Right atrium auricular region (tissue), 2 donors: ENCODE measurements around the gene UTP14A. TPM values are rescaled to one million over a fixed set of nuclear protein-coding genes. Genes with fewer than 3 reads are reported as not detected.

Experiments used
- DNase-seq: peaks from one replicate; pipeline ENCODE4 v3.0.0-alpha.2; 2019; ENCODE audit warnings: low spot score
- H3K27ac ChIP-seq, 2 donors: fragments of 200-600 bp; sonication (generic); 1 replicate in 1 of 2; 2 replicates in 1 of 2; pipeline ENCODE4 v1.5.1; 2016 to 2019
- H3K27me3 ChIP-seq, 2 donors: fragments of 200-600 bp; sonication (generic); one replicate each; pipeline versions ENCODE4 v1.5.1 to v1.6.0; 2017 to 2019
- H3K36me3 ChIP-seq: fragments of 200-600 bp; sonication (generic); one replicate; pipeline ENCODE4 v1.5.1; 2016
- H3K4me1 ChIP-seq, 2 donors: fragments of 200-600 bp; sonication (generic); one replicate each; pipeline versions ENCODE4 v1.5.1 to v1.6.0; 2017 to 2019
- H3K4me3 ChIP-seq, 2 donors: fragments of 200-600 bp; sonication (generic); 1 replicate in 1 of 2; 2 replicates in 1 of 2; pipeline ENCODE4 v1.5.1; 2017 to 2019; ENCODE audit warnings: mild to moderate bottlenecking in 1 of 2, moderate library complexity in 1 of 2
- H3K9me3 ChIP-seq, 2 donors: fragments of 200-600 bp; sonication (generic); one replicate each; pipeline ENCODE4 v1.5.1; 2019
- CTCF ChIP-seq, 2 donors: fragments of 200-600 bp; sonication (generic); IDR thresholded peaks; one replicate each; pipeline ENCODE4 v1.5.1; 2019; ENCODE audit warnings: antibody characterized with exemption in 2 of 2
- total RNA-seq, 2 donors: library from RNA; depleted of rRNA; stranded (reverse); fragments of >200 nt; gene quantifications; one replicate each; pipeline ENCODE4 v1.1.0, GENCODE V29; 2016

Gene UTP14A
- total RNA-seq, 2 donors from 2014 or later, result 7.6 to 8.3 TPM

GRCh38 chrX:129931411-129932015 lies 25.5 kb downstream of the UTP14A start:
- Histone ChIP-seq H3K36me3 (no peaks in the 10 kb centered on the region), H3K4me1 (no peaks in the 10 kb centered on the region), H3K9me3 (no peaks in the 10 kb centered on the region), H3K27me3 (no peaks in the 10 kb centered on the region), H3K27ac (peak overlapping the region; percentile 87 to 92), H3K4me3 (peak overlapping the region; percentile 53 to 58)
- peak; percentile 93 for DNase-seq
- TF ChIP-seq CTCF (IDR thresholded peaks at IDR 0.05), result no peak

- TF ChIP-seq CTCF (IDR thresholded peaks at IDR 0.05), result no peak
Measured at GRCh38 chrX:129932016-129932820, 26.3 kb downstream of the UTP14A start.

GRCh38 chrX:129932821-129933321 lies 26.9 kb downstream of the UTP14A start:
- Histone ChIP-seq H3K9me3 (no peaks in the 10 kb centered on the region), H3K4me1 (no peaks in the 10 kb centered on the region), H3K27ac (peak overlapping the region; percentile 48 to 67), H3K4me3 (peak overlapping the region; percentile 38 to 58), H3K36me3 (no peaks in the 10 kb centered on the region), H3K27me3 (no peaks in the 10 kb centered on the region)
- no peak for TF ChIP-seq CTCF (IDR thresholded peaks at IDR 0.05)
- DNase-seq, result no peak

More at GRCh38 chrX:129932016-129932820, 26.3 kb downstream of the UTP14A start:
- peak overlapping the region; percentile 87 to 92 for H3K27ac ChIP-seq
- no peaks in the 10 kb centered on the region for H3K36me3 ChIP-seq
- no peaks in the 10 kb centered on the region for H3K27me3 ChIP-seq
- H3K4me3 ChIP-seq, result peak overlapping the region; percentile 53 to 58
- no peaks in the 10 kb centered on the region for H3K4me1 ChIP-seq
- DNase-seq, result peak; percentile 89
- H3K9me3 ChIP-seq, result no peaks in the 10 kb centered on the region

- H3K36me3 ChIP-seq, result no peaks in the 10 kb centered on the region
- H3K4me3 ChIP-seq, result no peak overlapping the region
- DNase-seq, result no peak
- no peaks in the 10 kb centered on the region for H3K9me3 ChIP-seq
- no peak overlapping the region for H3K27ac ChIP-seq
- no peak for TF ChIP-seq CTCF (IDR thresholded peaks at IDR 0.05)
- no peaks in the 10 kb centered on the region for H3K4me1 ChIP-seq
- no peaks in the 10 kb centered on the region for H3K27me3 ChIP-seq
Measured at GRCh38 chrX:129933700-129934099, 27.7 kb downstream of the UTP14A start.

GRCh38 chrX:129934461-129934860 lies 28.5 kb downstream of the UTP14A start:
- Histone ChIP-seq H3K4me1 (no peaks in the 10 kb centered on the region), H3K27ac (no peak overlapping the region), H3K27me3 (no peaks in the 10 kb centered on the region), H3K9me3 (no peaks in the 10 kb centered on the region), H3K4me3 (no peak overlapping the region), H3K36me3 (no peaks in the 10 kb centered on the region)
- no peak for DNase-seq
- no peak for TF ChIP-seq CTCF (IDR thresholded peaks at IDR 0.05)
